Astrocyte of the cerebellum (primary cell): ENCODE data around the gene SQOR.
A peak's percentile ranks its signal among the peaks of the same experiment; 100 is the strongest.

Source experiments
- DNase-seq: peaks from one replicate; pipeline ENCODE4 v3.0.0-alpha.2; 2011; ENCODE audit warnings: low read depth
- H3K4me3 ChIP-seq: 2 replicates; pipeline ENCODE4 v1.5.1; 2011; ENCODE audit warnings: mild to moderate bottlenecking, low read depth, low read length, moderate library complexity
- in situ Hi-C: cut with HindIII; loops from 2 replicates; pipeline ENCODE4 v1.10.0; 2017; ENCODE audit warnings: low sequenced_read_pairs
- TF ChIP-seq, protein P1 (sequence below): IDR thresholded peaks from 2 replicates; pipeline ENCODE4 v1.5.1; 2012; ENCODE audit warnings: low read length, low read depth, moderate library complexity, mild to moderate bottlenecking; ENCODE audit errors: missing control alignments

Gene SQOR

DNA sequence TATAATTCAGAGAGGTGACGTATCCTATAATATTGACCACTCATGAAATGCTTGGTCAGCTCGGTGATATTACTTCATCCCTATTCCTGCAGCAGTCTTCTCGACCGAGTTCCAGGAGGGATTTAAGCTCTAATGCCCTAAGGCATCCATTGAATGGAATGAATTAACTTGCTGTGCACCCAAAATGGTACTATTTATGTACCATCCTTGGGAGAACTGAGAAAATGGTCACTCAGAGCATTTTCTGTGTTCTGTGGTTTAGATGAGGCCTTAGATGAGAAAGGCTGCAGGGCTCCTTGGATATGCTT lies 47.0 kb upstream of the SQOR start:
- H3K4me3 ChIP-seq = peak overlapping the region; percentile 94
- in situ Hi-C loops = loop anchor here (5.0 kb wide), 1 partner anchor 61 kb away; no protein-coding TSS in a partner anchor
- TF ChIP-seq, protein P1, sequence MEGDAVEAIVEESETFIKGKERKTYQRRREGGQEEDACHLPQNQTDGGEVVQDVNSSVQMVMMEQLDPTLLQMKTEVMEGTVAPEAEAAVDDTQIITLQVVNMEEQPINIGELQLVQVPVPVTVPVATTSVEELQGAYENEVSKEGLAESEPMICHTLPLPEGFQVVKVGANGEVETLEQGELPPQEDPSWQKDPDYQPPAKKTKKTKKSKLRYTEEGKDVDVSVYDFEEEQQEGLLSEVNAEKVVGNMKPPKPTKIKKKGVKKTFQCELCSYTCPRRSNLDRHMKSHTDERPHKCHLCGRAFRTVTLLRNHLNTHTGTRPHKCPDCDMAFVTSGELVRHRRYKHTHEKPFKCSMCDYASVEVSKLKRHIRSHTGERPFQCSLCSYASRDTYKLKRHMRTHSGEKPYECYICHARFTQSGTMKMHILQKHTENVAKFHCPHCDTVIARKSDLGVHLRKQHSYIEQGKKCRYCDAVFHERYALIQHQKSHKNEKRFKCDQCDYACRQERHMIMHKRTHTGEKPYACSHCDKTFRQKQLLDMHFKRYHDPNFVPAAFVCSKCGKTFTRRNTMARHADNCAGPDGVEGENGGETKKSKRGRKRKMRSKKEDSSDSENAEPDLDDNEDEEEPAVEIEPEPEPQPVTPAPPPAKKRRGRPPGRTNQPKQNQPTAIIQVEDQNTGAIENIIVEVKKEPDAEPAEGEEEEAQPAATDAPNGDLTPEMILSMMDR = no peak
- DNase-seq = no peak

DNA sequence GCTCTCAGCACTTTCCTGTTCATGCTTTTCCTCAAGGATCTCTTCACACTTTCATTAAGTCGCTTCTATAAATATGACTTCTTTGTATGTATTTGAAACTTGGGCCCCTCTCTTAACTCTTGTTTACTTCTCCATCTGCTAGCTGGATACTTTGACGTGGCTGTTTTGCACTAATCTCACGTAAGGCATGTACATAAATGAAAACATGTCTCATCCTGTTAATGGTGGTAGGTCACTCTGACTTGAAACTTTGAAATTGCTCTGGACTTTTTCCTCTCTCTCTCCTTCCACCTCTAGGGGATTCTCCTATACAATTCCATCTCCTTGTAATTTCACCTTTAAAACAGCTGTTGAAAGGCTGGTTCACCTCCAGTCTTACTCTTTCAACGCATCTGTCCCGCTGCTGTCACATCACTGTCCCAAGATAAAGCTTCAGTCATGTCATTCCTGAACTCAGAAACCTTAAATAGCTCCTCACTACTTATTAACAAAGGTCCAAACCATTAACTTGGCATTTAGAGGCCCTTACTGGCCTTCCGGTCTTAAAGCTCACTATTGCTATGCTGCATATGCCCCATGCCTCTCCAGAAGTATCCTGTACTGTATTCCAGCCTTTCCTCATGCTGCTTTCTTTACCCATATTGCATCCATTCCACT lies 46.5 kb upstream of the SQOR start:
- TF ChIP-seq, protein P1 = no peak
- DNase-seq = no peak
- peak overlapping the region; percentile 94 for H3K4me3 ChIP-seq
- in situ Hi-C loops = loop anchor here (5.0 kb wide), 1 partner anchor 61 kb away; no protein-coding TSS in a partner anchor

DNA sequence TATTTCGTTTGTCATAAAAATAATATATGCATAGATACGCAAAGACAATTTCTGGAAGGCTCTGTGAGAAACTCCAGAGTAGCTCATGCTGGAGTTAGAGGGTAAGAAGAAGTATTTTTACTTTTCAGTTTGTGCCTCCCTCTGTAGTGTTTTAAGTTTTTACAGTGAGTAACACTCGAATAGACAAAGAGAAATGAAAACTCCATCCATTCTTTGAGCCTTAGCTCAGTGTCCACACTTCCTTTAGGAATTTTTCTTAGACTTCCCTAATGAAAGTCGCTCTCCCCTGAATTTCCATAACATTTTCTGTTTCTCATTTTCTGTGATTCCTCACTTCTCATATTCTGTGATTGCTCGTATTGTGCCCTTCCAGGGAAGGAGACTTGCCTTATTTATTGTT lies 45.6 kb upstream of the SQOR start:
- in situ Hi-C loops = loop anchor here (5.0 kb wide), 1 partner anchor 62 kb away; no protein-coding TSS in a partner anchor
- DNase-seq = no peak
- peak overlapping the region; percentile 94 for H3K4me3 ChIP-seq
- TF ChIP-seq, protein P1 = no peak

DNA sequence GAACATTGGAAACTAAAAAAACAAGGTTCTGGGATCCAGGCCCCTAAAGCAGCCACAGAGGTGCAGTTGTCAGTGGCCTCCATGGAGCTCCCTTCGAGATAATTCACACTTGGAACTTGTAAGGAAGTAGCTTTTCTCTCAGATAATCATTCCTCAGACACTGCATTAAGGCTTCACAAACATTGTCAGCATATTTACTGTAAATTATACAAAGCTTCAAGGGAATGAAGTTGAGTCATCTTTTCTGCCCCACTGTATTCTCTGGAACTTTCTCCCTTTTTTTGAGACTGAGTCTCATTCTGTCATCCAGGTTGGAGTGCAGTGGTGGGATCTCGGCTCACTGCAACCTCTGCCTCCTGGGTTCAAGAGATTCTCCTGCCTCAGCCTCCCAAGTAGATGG lies 40.5 kb upstream of the SQOR start:
- TF ChIP-seq, protein P1 = no peak
- no peak overlapping the region for H3K4me3 ChIP-seq
- in situ Hi-C loops = no loop called here
- no peak for DNase-seq

DNA sequence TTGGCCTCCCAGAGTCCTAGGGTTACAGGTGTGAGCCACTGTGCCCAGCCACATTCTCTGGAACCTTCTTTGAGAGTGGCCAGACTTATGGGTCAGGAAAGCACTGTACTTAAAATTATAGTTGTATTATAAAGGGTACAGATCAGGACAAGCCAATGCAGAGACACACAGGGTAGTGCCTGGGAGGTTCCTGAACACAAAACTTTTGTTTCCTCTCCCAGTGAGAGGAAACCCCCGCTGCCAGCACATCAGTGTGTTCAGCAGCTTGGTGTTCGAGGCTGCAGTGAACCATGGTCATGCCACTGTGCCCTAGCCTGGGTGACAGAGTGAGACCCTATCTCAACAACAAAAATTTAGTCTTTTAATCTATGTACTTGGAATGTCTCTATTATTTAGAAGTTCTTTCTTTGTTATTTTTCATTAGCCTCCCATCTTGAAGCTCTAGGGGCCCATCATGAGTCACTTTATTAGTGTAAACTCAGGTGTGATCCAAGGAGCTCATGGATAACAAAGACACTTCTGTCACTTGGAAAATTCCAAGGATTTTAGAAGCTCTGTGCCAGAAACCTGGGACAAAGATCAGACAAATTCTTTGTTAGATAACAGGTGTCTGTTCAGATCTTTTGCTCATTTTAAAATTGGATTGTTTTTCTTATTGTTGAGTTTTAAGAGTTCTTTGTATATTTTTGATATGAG lies 39.8 kb upstream of the SQOR start:
- in situ Hi-C loops = no loop called here
- no peak overlapping the region for H3K4me3 ChIP-seq
- DNase-seq = no peak
- TF ChIP-seq, protein P1 = no peak

DNA sequence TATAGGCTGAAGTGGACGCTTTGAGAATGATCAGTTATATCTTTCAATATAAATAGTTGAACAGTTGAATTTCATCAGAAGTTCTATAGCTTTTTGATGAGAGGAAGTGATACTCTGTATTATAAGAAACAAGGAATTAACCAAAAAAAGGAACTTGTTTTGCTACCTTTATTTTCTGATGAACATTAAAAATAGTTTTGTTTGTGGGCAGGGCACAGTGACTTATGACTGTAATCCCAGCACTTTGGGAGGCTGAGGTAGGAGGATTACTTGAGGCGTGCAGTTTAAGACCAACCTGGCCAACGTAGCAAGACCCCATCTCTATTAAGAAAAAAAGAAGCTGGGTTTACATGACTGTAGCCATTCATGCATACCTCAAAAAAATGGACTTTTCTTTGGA lies 30.9 kb upstream of the SQOR start:
- H3K4me3 ChIP-seq = no peak overlapping the region
- in situ Hi-C loops = no loop called here
- TF ChIP-seq, protein P1 = no peak
- DNase-seq = no peak
